GM23338 (cell line): Measurements from ENCODE around the gene JAKMIP2. TPM values are rescaled to one million over a fixed set of nuclear protein-coding genes. Genes with fewer than 3 reads are reported as not detected.
A peak's percentile ranks its signal among the peaks of the same experiment; 100 is the strongest.
"Not testable (repeated sequence)": the region's sequence is repeated elsewhere in the genome, so short reads cannot be mapped to it uniquely, and the experiment has no call there.

Experiments
- ATAC-seq: fragments of 200-7000 bp; cut with Tn5 transposase; 3 replicates; pipeline ENCODE4 v1.9.1; 2020
- DNase-seq: peaks from one replicate; pipeline ENCODE4 v3.0.0-alpha.2; 2015; ENCODE audit warnings: low spot score
- H2AFZ ChIP-seq: fragments of 200-600 bp; sonication (generic); 2 replicates; pipeline ENCODE4 v1.8.0; 2016; ENCODE audit warnings: antibody characterized with exemption, mild to moderate bottlenecking, moderate library complexity
- H3F3A ChIP-seq: fragments of 200-600 bp; sonication (generic); replicated peaks from 2 replicates; pipeline ENCODE4 v1.8.0; 2017; ENCODE audit warnings: antibody characterized with exemption, mixed run types, low read depth
- H3K27ac ChIP-seq: fragments of 200-600 bp; sonication (generic); 2 replicates; pipeline ENCODE4 v1.6.1; 2016; ENCODE audit warnings: low read depth
- H3K27me3 ChIP-seq: fragments of 200-600 bp; sonication (generic); 2 replicates; pipeline ENCODE4 v1.8.0; 2016; ENCODE audit warnings: mild to moderate bottlenecking, mixed run types, moderate library complexity; ENCODE audit not compliant: insufficient read depth
- H3K36me3 ChIP-seq: fragments of 200-600 bp; sonication (generic); 2 replicates; pipeline ENCODE4 v1.8.0; 2016; ENCODE audit warnings: mild to moderate bottlenecking; ENCODE audit not compliant: insufficient read depth
- H3K4me1 ChIP-seq: fragments of 200-600 bp; sonication (generic); 2 replicates; pipeline ENCODE4 v1.8.0; 2016; ENCODE audit warnings: mild to moderate bottlenecking, moderate library complexity; ENCODE audit not compliant: insufficient read depth
- H3K4me2 ChIP-seq: fragments of 200-600 bp; sonication (generic); 2 replicates; pipeline ENCODE4 v1.7.1; 2017; ENCODE audit warnings: mixed run types
- H3K4me3 ChIP-seq: fragments of 200-600 bp; sonication (generic); 2 replicates; pipeline ENCODE4 v1.6.1; 2016; ENCODE audit warnings: mixed run types
- H3K79me2 ChIP-seq: fragments of 200-600 bp; sonication (generic); replicated peaks from 2 replicates; pipeline ENCODE4 v1.8.0; 2017; ENCODE audit warnings: mild to moderate bottlenecking; ENCODE audit not compliant: insufficient read depth
- H3K9me2 ChIP-seq: fragments of 200-600 bp; sonication (generic); 2 replicates; pipeline ENCODE4 v1.8.0; 2017; ENCODE audit not compliant: insufficient read depth
- H4K20me1 ChIP-seq: fragments of 200-600 bp; sonication (generic); replicated peaks from 2 replicates; pipeline ENCODE4 v1.8.0; 2017; ENCODE audit warnings: mild to moderate bottlenecking; ENCODE audit not compliant: insufficient read depth
- H3K27ac Mint-ChIP-seq: 2 replicates; pipeline ENCODE4 v1.8.0; 2020; ENCODE audit warnings: inconsistent platforms, mild to moderate bottlenecking, moderate library complexity, mixed read lengths
- H3K27me3 Mint-ChIP-seq: 3 replicates; pipeline ENCODE4 v1.8.0; 2022; ENCODE audit warnings: low read depth, mild to moderate bottlenecking, moderate library complexity, mixed read lengths, inconsistent platforms; ENCODE audit not compliant: insufficient read depth, poor library complexity
- H3K36me3 Mint-ChIP-seq: 3 replicates; pipeline ENCODE4 v1.8.0; 2021; ENCODE audit warnings: low read depth, mild to moderate bottlenecking, inconsistent platforms, moderate library complexity, mixed read lengths
- H3K4me1 Mint-ChIP-seq: 3 replicates; pipeline ENCODE4 v1.8.0; 2020; ENCODE audit warnings: mild to moderate bottlenecking, inconsistent platforms, mixed read lengths
- H3K4me3 Mint-ChIP-seq: 3 replicates; pipeline ENCODE4 v1.8.0; 2021; ENCODE audit warnings: moderate library complexity, mild to moderate bottlenecking, inconsistent platforms, mixed read lengths
- H3K9me3 Mint-ChIP-seq: 3 replicates; pipeline ENCODE4 v1.8.0; 2020; ENCODE audit warnings: moderate library complexity, mild to moderate bottlenecking, inconsistent platforms, mixed read lengths
- JUNB ChIP-seq: IDR thresholded peaks from one replicate; pipeline ENCODE4 v1.6.1; 2016; ENCODE audit warnings: antibody characterized with exemption; ENCODE audit not compliant: unreplicated experiment
- POLR2AphosphoS5 ChIP-seq: IDR thresholded peaks from 2 replicates; pipeline ENCODE4 v1.6.1; 2016; ENCODE audit warnings: antibody characterized with exemption, low read depth
- ZNF331 ChIP-seq: fragments of 250-450 bp; sonication (Bioruptor Pico); IDR thresholded peaks from 2 replicates; pipeline ENCODE4 v1.5.0; 2020; ENCODE audit warnings: low read depth, mild to moderate bottlenecking, moderate library complexity
- polyA plus RNA-seq: library from polyadenylated mRNA; unstranded; fragments of >200 nt; fragmentation: Nextera tagmentation; extraction: Ambion mirVana; gene quantifications from 2 replicates; pipeline ENCODE4 v1.2.1, GENCODE V29; 2016
- total RNA-seq: library from RNA; depleted of rRNA; stranded (reverse); fragments of >200 nt; shearing (Covaris generic); gene quantifications from 2 replicates; pipeline ENCODE4 v1.2.3, GENCODE V29; 2014
- TF ChIP-seq, protein P1 (sequence below): IDR thresholded peaks from one replicate; pipeline ENCODE4 v1.6.1; 2018; ENCODE audit warnings: antibody characterized with exemption; ENCODE audit not compliant: unreplicated experiment
- TF ChIP-seq, protein P2 (sequence below), 2 experiments: fragments of 200-600 bp in 1 of 2; sonication (generic) in 1 of 2; conservative IDR thresholded peaks; 2 replicates each; pipeline versions ENCODE4 v1.5.1 to v1.6.1; 2016 to 2017; ENCODE audit warnings: antibody characterized with exemption in 2 of 2, low read depth in 2 of 2, mild to moderate bottlenecking in 2 of 2, moderate library complexity in 1 of 2
- TF ChIP-seq, protein P3 (sequence below): fragments of 250-450 bp; sonication (Bioruptor Pico); IDR thresholded peaks from 2 replicates; pipeline ENCODE4 v1.5.0; 2020; ENCODE audit warnings: mild to moderate bottlenecking, moderate library complexity

JAKMIP2 gene
- total and polyA plus RNA-seq, 2 experiments from 2014 or later, result 20.5 to 27.2 TPM

DNA sequence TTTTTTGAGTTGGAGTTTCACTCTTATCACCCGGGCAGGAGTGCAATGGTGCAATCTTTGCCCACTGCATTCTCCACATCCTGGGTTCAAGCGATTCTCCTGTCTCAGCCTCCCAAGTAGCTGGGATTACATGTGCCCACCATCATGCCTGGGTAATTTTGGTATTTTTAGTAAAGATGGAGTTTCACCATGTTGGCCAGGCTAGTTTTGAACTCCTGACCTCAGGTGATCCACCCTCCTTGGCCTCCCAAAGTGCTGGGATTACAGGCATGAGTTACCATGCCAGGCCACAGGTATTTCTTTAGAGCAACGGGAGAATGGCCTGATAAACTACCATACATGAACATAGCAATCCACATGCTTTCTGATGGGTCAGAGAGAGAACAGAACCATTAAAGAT, 39.7 kb upstream of the JAKMIP2 start:
- not testable (repeated sequence) for H3K4me3 Mint-ChIP-seq, ATAC-seq, H4K20me1 ChIP-seq, H3K36me3 ChIP-seq, H3K27ac ChIP-seq, H3K36me3 Mint-ChIP-seq, H3K4me1 ChIP-seq, H3K79me2 ChIP-seq, H3K27me3 Mint-ChIP-seq, H3F3A ChIP-seq, H3K9me3 Mint-ChIP-seq, H3K27me3 ChIP-seq, H3K4me3 ChIP-seq, H3K9me2 ChIP-seq, H3K4me2 ChIP-seq, DNase-seq, H2AFZ ChIP-seq
- Mint-ChIP-seq H3K27ac (0 out of 2 replicates have a peak overlapping the region, but pooled peaks have one; percentile 17), H3K4me1 (peaks cover 18% of the 10 kb centered on the region)

DNA sequence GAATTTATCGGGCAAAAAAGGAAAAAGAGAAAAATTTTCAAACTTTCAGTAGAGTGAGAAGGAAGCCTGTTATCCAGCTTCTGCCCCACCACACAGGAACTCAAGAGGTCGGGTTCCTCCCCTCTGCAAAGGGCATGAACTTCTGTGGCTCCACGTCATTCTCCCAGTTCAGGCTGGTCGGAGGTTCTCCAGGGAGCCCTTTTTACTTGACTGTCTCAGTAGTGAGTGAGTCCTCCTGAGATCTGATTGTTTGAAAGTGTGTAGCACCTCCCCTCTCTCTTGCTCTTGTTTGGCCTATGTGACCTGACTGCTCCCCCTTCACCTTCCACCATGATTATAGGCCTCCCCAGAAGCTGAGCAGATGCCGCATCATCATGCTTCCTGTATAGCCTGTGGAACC, 39.2 kb upstream of the JAKMIP2 start:
- Histone ChIP-seq H3K4me1 (no peaks in the 10 kb centered on the region), H3K9me2 (no peaks in the 10 kb centered on the region), H3K4me2 (no peak overlapping the region), H2AFZ (no peak overlapping the region), H3F3A (no peaks in the 10 kb centered on the region), H3K27me3 (no peaks in the 10 kb centered on the region), H3K4me3 (no peak overlapping the region), H3K79me2 (no peaks in the 10 kb centered on the region), H4K20me1 (no peaks in the 10 kb centered on the region), H3K27ac (no peak overlapping the region), H3K36me3 (no peaks in the 10 kb centered on the region)
- Mint-ChIP-seq H3K4me1 (peaks cover 18% of the 10 kb centered on the region), H3K27me3 (no peaks in the 10 kb centered on the region), H3K9me3 (no peaks in the 10 kb centered on the region), H3K4me3 (no peak overlapping the region), H3K36me3 (no peaks in the 10 kb centered on the region), H3K27ac (0 out of 2 replicates have a peak overlapping the region, but pooled peaks have one; percentile 17)
- ATAC-seq, result no peak
- DNase-seq, result no peak
- no peak for TF ChIP-seq ZNF331
- no peak for TF ChIP-seq POLR2AphosphoS5
- TF ChIP-seq, protein P1, sequence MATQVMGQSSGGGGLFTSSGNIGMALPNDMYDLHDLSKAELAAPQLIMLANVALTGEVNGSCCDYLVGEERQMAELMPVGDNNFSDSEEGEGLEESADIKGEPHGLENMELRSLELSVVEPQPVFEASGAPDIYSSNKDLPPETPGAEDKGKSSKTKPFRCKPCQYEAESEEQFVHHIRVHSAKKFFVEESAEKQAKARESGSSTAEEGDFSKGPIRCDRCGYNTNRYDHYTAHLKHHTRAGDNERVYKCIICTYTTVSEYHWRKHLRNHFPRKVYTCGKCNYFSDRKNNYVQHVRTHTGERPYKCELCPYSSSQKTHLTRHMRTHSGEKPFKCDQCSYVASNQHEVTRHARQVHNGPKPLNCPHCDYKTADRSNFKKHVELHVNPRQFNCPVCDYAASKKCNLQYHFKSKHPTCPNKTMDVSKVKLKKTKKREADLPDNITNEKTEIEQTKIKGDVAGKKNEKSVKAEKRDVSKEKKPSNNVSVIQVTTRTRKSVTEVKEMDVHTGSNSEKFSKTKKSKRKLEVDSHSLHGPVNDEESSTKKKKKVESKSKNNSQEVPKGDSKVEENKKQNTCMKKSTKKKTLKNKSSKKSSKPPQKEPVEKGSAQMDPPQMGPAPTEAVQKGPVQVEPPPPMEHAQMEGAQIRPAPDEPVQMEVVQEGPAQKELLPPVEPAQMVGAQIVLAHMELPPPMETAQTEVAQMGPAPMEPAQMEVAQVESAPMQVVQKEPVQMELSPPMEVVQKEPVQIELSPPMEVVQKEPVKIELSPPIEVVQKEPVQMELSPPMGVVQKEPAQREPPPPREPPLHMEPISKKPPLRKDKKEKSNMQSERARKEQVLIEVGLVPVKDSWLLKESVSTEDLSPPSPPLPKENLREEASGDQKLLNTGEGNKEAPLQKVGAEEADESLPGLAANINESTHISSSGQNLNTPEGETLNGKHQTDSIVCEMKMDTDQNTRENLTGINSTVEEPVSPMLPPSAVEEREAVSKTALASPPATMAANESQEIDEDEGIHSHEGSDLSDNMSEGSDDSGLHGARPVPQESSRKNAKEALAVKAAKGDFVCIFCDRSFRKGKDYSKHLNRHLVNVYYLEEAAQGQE, result no peak
- no peak for TF ChIP-seq JUNB
- TF ChIP-seq, protein P2, sequence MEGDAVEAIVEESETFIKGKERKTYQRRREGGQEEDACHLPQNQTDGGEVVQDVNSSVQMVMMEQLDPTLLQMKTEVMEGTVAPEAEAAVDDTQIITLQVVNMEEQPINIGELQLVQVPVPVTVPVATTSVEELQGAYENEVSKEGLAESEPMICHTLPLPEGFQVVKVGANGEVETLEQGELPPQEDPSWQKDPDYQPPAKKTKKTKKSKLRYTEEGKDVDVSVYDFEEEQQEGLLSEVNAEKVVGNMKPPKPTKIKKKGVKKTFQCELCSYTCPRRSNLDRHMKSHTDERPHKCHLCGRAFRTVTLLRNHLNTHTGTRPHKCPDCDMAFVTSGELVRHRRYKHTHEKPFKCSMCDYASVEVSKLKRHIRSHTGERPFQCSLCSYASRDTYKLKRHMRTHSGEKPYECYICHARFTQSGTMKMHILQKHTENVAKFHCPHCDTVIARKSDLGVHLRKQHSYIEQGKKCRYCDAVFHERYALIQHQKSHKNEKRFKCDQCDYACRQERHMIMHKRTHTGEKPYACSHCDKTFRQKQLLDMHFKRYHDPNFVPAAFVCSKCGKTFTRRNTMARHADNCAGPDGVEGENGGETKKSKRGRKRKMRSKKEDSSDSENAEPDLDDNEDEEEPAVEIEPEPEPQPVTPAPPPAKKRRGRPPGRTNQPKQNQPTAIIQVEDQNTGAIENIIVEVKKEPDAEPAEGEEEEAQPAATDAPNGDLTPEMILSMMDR (conservative IDR thresholded peaks at IDR 0.05; ENCODE audit: low read depth in 2 of 2), result no peak
- TF ChIP-seq, protein P3, sequence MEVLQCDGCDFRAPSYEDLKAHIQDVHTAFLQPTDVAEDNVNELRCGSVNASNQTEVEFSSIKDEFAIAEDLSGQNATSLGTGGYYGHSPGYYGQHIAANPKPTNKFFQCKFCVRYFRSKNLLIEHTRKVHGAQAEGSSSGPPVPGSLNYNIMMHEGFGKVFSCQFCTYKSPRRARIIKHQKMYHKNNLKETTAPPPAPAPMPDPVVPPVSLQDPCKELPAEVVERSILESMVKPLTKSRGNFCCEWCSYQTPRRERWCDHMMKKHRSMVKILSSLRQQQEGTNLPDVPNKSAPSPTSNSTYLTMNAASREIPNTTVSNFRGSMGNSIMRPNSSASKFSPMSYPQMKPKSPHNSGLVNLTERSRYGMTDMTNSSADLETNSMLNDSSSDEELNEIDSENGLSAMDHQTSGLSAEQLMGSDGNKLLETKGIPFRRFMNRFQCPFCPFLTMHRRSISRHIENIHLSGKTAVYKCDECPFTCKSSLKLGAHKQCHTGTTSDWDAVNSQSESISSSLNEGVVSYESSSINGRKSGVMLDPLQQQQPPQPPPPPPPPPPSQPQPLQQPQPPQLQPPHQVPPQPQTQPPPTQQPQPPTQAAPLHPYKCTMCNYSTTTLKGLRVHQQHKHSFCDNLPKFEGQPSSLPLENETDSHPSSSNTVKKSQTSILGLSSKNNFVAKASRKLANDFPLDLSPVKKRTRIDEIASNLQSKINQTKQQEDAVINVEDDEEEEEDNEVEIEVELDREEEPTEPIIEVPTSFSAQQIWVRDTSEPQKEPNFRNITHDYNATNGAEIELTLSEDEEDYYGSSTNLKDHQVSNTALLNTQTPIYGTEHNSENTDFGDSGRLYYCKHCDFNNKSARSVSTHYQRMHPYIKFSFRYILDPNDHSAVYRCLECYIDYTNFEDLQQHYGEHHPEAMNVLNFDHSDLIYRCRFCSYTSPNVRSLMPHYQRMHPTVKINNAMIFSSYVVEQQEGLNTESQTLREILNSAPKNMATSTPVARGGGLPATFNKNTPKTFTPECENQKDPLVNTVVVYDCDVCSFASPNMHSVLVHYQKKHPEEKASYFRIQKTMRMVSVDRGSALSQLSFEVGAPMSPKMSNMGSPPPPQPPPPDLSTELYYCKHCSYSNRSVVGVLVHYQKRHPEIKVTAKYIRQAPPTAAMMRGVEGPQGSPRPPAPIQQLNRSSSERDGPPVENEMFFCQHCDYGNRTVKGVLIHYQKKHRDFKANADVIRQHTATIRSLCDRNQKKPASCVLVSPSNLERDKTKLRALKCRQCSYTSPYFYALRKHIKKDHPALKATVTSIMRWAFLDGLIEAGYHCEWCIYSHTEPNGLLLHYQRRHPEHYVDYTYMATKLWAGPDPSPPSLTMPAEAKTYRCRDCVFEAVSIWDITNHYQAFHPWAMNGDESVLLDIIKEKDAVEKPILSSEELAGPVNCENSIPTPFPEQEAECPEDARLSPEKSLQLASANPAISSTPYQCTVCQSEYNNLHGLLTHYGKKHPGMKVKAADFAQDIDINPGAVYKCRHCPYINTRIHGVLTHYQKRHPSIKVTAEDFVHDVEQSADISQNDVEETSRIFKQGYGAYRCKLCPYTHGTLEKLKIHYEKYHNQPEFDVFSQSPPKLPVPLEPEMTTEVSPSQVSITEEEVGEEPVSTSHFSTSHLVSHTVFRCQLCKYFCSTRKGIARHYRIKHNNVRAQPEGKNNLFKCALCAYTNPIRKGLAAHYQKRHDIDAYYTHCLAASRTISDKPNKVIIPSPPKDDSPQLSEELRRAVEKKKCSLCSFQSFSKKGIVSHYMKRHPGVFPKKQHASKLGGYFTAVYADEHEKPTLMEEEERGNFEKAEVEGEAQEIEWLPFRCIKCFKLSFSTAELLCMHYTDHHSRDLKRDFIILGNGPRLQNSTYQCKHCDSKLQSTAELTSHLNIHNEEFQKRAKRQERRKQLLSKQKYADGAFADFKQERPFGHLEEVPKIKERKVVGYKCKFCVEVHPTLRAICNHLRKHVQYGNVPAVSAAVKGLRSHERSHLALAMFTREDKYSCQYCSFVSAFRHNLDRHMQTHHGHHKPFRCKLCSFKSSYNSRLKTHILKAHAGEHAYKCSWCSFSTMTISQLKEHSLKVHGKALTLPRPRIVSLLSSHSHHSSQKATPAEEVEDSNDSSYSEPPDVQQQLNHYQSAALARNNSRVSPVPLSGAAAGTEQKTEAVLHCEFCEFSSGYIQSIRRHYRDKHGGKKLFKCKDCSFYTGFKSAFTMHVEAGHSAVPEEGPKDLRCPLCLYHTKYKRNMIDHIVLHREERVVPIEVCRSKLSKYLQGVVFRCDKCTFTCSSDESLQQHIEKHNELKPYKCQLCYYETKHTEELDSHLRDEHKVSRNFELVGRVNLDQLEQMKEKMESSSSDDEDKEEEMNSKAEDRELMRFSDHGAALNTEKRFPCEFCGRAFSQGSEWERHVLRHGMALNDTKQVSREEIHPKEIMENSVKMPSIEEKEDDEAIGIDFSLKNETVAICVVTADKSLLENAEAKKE, result no peak
